Transverse colon (tissue), 4 donors: Measurements from ENCODE around the gene MPO. TPM values are rescaled to one million over a fixed set of nuclear protein-coding genes. Genes with fewer than 3 reads are reported as not detected.

Experiments used
- DNase-seq: peaks from one replicate; pipeline ENCODE4 v3.0.0-alpha.2; 2019
- H3K27ac ChIP-seq, 4 donors: fragments of 200-600 bp; sonication (generic); 2 replicates each; pipeline ENCODE4 v1.5.1; 2016 to 2018; ENCODE audit warnings: inconsistent platforms in 4 of 4
- H3K27me3 ChIP-seq: fragments of 200-600 bp; sonication (generic); 2 replicates; pipeline ENCODE4 v1.5.1; 2017; ENCODE audit warnings: inconsistent platforms
- H3K36me3 ChIP-seq, 4 donors: fragments of 200-600 bp; sonication (generic); 2 replicates each; pipeline ENCODE4 v1.5.1; 2017 to 2019; ENCODE audit warnings: inconsistent platforms in 4 of 4
- H3K4me1 ChIP-seq, 4 donors: fragments of 200-600 bp; sonication (generic); 2 replicates each; pipeline ENCODE4 v1.5.1; 2017 to 2020; ENCODE audit warnings: inconsistent platforms in 4 of 4
- H3K4me3 ChIP-seq, 4 donors: fragments of 200-600 bp; sonication (generic); 1 replicate in 1 of 4; 2 replicates in 3 of 4; pipeline versions ENCODE4 v1.5.1 to v1.6.1; 2017 to 2019; ENCODE audit warnings: inconsistent platforms in 4 of 4
- H3K9me3 ChIP-seq, 2 donors: fragments of 200-600 bp; sonication (generic); 2 replicates each; pipeline ENCODE4 v1.5.1; 2017 to 2019; ENCODE audit warnings: inconsistent platforms in 2 of 2
- EP300 ChIP-seq: sonication (generic); formaldehyde crosslinking; IDR thresholded peaks from one replicate; pipeline ENCODE4 v1.6.1; 2017; ENCODE audit warnings: antibody characterized with exemption, low read depth
- POLR2A ChIP-seq: fragments of 450-650 bp; IDR thresholded peaks from one replicate; pipeline ENCODE4 v1.6.1; 2016; ENCODE audit warnings: antibody characterized with exemption, mild to moderate bottlenecking, moderate library complexity
- POLR2AphosphoS5 ChIP-seq, 3 donors: sonication (generic); formaldehyde crosslinking; IDR thresholded peaks; one replicate each; pipeline ENCODE4 v1.6.1; 2016; ENCODE audit warnings: antibody characterized with exemption in 3 of 3
- WGBS, 2 donors: methylation state at CpG; one replicate each; pipeline ENCODE4 v1.1.5; 2018; ENCODE audit warnings: low coverage in 1 of 2; 5-methylcytosine and 5-hydroxymethylcytosine counted together
- in situ Hi-C, 4 donors: fragments of 200-750 bp; cut with MboI; loops; one replicate each; pipeline versions ENCODE4 v1.15.0 to v1.15.1; 2017; ENCODE audit warnings: low sequenced_read_pairs in 3 of 4, low pct_ligation_motif_present in 1 of 4, low pct_unique_long_range_greater_than_20kb in 1 of 4
- intact Hi-C: fragments of 100-400 bp; cut with DNase I; formaldehyde crosslinking; loops from one replicate; pipeline ENCODE4 v1.15.1; 2023; ENCODE audit warnings: low total_unique reads
- total RNA-seq, 4 donors: library from RNA; depleted of rRNA; stranded (reverse); fragments of >200 nt; gene quantifications; one replicate each; pipeline ENCODE4 v1.1.0, GENCODE V29; 2016
- TF ChIP-seq, protein P1 (sequence below), 5 experiments: fragments of 200-600 bp in 3 of 5; fragments of 450-650 bp in 2 of 5; sonication (generic) in 3 of 5; IDR thresholded peaks; 1 replicate in 2 of 5; 2 replicates in 3 of 5; pipeline ENCODE4 v1.5.1; 2016 to 2017; ENCODE audit warnings: antibody characterized with exemption in 5 of 5, inconsistent platforms in 3 of 5, mild to moderate bottlenecking in 2 of 5, moderate library complexity in 1 of 5

Gene MPO
- total RNA-seq, 4 donors from 2014 or later: not detected

DNA sequence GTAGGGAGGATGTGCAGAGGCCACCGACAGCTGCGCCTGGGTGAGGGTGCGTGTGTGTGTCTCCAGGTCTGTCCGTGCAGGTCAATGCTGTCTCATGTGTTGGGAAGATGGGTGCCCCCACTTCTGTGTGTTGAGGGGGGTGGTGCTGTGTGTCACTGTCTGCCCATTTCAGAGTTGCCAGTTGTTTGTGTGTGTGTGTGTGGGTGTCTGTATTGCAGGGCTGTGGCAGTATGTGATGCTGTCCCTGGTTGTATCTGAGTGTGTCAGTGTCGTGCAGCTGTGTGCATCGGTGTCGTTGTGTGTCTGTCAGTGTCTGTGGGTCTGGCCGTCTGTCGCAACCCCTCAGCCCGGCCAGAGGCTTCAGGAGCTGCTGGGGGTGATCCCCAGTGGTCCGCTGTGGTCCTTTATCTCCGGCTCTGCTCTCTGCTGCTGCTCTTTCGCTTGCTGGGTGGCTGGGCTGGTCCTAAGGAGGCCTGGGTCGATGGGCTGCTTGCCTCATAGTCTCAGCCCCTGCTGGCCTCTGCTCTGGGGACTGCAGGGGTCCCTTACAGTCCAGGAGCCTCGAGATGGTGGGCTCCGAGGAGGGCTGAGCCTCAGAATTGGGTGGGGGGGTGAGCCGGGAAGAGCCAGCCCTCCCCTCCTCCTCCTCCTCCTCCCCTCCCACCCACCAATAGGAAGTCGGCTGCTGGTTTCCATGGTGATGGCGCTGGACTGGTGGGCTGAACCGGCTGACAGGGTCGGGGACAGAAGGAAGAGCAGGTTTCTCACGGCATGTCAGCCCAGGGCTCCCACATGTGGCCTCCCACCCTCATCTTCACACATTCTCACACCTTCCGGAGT, 47.7 kb upstream of the MPO start, which contains the start of gene TSPOAP1:
Gene TSPOAP1, minus strand, starts transcription at position 601 of the 840 bp plus-strand sequence. CDS start 875 bp downstream, outside the sequence.
- peak; percentile 29 for TF ChIP-seq POLR2A
- no peak for TF ChIP-seq POLR2AphosphoS5 (IDR thresholded peaks at IDR 0.05)
- TF ChIP-seq, protein P1, sequence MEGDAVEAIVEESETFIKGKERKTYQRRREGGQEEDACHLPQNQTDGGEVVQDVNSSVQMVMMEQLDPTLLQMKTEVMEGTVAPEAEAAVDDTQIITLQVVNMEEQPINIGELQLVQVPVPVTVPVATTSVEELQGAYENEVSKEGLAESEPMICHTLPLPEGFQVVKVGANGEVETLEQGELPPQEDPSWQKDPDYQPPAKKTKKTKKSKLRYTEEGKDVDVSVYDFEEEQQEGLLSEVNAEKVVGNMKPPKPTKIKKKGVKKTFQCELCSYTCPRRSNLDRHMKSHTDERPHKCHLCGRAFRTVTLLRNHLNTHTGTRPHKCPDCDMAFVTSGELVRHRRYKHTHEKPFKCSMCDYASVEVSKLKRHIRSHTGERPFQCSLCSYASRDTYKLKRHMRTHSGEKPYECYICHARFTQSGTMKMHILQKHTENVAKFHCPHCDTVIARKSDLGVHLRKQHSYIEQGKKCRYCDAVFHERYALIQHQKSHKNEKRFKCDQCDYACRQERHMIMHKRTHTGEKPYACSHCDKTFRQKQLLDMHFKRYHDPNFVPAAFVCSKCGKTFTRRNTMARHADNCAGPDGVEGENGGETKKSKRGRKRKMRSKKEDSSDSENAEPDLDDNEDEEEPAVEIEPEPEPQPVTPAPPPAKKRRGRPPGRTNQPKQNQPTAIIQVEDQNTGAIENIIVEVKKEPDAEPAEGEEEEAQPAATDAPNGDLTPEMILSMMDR (IDR thresholded peaks at IDR 0.05): no peak
- intact Hi-C loops: no loop called here
- peak within 1 kb of the TSS in 1 of 4 donors; percentile 8 for H3K4me3 ChIP-seq

DNA sequence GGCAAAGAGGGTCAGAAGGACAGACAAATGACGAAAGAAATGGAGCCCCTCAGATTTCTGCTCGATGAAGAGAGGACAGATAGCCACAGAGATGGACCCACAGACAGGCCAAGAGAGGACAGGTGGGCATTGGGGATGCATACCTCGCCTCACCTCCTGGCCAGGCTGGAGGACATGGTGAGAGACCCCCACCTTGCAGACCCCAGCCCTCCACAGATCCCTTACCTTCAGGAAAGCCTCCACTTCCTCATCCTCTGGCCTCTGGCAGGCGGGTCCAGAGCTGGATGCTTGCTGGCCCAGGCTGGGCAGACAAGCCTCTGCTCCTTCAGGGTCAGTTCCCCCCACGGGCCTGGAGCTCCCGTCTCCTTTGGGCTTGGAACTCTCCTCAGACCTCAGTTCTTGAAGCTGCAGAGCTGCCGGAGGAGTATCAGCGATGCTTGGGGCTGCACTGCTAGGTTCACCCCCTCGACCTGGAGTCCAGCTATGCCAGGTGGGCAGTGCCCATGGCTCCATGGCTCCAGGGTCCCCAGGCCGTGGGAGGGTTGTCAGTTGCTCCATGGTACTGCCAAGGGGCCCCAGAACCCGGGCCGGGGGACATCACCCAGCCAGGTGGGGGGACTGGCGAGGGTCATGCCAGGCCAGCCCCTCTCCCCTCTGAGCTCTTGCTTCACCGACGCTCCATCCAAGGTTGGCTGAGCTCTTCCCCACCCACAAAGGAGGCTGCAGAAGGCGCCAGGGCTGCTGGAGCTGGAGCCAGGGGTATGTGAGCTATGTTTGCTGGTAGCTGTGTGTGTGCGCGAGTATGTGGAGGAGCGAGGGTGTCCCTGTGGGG, 46.8 kb upstream of the MPO start:
- intact Hi-C loops: no loop called here

More for the DNA sequence above, 47.7 kb upstream of the MPO start, which contains the start of gene TSPOAP1:
- 41% methylated on average over 22 of the region's 23 CpGs; no CpG with 5 or more reads in 1 of the 2 donors for WGBS, 2 donors
- DNase-seq: peak; percentile 46
- no peaks in the 10 kb centered on the region for H3K36me3 ChIP-seq
- in situ Hi-C loops: no loop called here
- H3K4me1 ChIP-seq: peaks cover 4 to 13% (median 11%) of the 10 kb centered on the region in 4 donors
- peak within 1 kb of the TSS; percentile 11 to 96 (median 35) for H3K27ac ChIP-seq
- H3K9me3 ChIP-seq: no peaks in the 10 kb centered on the region
- no peaks in the 10 kb centered on the region for H3K27me3 ChIP-seq

DNA sequence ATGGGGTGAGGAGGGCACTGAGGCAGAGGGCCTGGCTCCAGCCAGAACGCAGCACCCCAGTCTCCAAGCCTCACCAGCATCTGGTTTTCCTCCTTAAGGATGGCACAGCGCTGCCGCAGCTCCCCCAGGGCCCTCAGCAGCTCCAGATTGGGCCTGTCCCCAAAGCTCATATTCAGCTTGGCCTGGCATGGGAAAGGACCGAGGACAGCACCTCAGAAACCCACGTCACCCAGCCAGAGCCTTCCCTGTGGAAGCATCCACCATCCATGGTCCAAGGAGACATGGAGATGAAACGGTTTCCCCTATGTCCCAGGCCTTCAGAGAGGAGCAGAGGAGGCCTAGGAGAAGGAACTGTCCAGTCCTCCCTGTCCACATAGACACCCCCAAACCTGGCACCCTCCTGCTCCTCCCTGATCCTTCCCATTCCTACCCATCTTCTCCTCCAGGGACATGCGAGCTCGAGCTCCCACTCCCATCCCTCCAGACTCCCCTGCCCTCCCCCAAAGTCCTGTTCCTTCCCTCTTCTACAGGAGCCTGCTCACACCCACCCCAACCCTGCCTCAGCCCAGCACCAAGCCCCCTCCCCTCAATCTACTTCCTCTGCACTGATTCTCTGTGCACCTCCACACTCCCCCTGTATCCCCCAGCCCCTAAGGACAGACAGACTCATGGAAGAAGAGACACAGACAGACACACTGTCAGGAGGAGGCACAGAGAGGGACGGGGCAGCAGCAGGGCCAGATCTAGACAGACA, 46.1 kb upstream of the MPO start:
- in situ Hi-C loops (no loop called here), intact Hi-C loops (no loop called here)
- DNase-seq: no peak
- Histone ChIP-seq H3K4me3 (no peak overlapping the region), H3K4me1 (peaks cover 4 to 13% (median 11%) of the 10 kb centered on the region in 4 donors), H3K36me3 (no peaks in the 10 kb centered on the region), H3K9me3 (no peaks in the 10 kb centered on the region), H3K27ac (no peak overlapping the region), H3K27me3 (no peaks in the 10 kb centered on the region)
- 87% methylated on average over 9 of the region's 9 CpGs; no CpG with 5 or more reads in 1 of the 2 donors for WGBS, 2 donors
- TF ChIP-seq POLR2A: no peak
- TF ChIP-seq POLR2AphosphoS5 (IDR thresholded peaks at IDR 0.05): no peak
- TF ChIP-seq EP300: no peak
- TF ChIP-seq, protein P1 (IDR thresholded peaks at IDR 0.05): no peak

More for the DNA sequence above, 46.8 kb upstream of the MPO start:
- no peaks in the 10 kb centered on the region for H3K36me3 ChIP-seq
- H3K4me1 ChIP-seq: peaks cover 4 to 13% (median 11%) of the 10 kb centered on the region in 4 donors
- no peak for DNase-seq
- in situ Hi-C loops: no loop called here
- peak overlapping the region in 1 of 4 donors; percentile 96 for H3K27ac ChIP-seq
- no peaks in the 10 kb centered on the region for H3K9me3 ChIP-seq
- TF ChIP-seq, protein P1 (IDR thresholded peaks at IDR 0.05): no peak
- TF ChIP-seq EP300: no peak
- no peak for TF ChIP-seq POLR2A
- no peak for TF ChIP-seq POLR2AphosphoS5 (IDR thresholded peaks at IDR 0.05)
- no peaks in the 10 kb centered on the region for H3K27me3 ChIP-seq
- WGBS, 2 donors: 77% methylated on average over 18 of the region's 19 CpGs; no CpG with 5 or more reads in 1 of the 2 donors
- no peak overlapping the region for H3K4me3 ChIP-seq
